DMS153 (cell line): Measurements from ENCODE around the gene MYCN.
"Not testable (repeated sequence)": the region's sequence is repeated elsewhere in the genome, so short reads cannot be mapped to it uniquely, and the experiment has no call there.

Experiments
- DNase-seq: peaks from one replicate; lab custom pipeline; 2025; lab: John Stamatoyannopoulos, UW

Gene MYCN

DNA sequence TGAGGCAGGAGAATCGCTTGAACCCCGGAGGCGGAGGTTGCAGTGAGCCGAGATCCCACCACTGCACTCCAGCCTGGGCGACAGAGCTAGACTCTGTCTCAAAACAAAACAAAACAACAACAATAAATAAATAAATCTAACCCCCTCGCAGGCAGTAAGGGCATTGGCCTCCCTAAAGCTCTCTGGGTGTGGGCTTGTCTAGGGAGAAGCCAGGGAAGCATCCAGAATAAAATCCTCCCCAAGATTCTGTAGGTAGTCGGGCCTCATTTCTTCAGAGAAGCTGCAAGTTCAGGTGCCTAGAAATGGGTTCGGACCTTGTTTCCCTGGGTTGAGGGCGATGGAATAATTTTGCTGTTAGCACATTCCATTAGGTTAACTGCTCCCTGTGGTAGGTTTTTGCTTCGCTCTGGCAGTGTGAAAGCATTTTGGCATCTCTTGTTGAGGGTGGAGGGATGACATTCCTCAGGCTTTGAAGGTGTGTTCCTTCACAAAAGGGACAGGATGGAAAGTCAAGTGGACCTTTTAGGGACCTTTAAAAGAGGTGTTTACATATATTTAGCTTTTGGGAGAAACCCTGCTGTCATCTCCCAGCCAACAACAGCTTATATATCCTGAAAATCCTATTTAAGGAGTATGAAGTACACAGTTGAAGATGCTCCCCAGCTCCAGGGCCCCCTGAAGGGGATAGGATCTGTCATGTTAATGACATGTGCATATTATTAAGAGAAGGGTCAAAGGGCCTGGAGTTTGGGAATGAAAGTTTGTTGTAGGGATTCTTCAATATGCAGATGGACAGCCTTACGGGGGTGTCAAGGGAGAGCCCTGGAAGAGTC is 17.7 kb downstream of the MYCN start:
- no peak for DNase-seq

DNA sequence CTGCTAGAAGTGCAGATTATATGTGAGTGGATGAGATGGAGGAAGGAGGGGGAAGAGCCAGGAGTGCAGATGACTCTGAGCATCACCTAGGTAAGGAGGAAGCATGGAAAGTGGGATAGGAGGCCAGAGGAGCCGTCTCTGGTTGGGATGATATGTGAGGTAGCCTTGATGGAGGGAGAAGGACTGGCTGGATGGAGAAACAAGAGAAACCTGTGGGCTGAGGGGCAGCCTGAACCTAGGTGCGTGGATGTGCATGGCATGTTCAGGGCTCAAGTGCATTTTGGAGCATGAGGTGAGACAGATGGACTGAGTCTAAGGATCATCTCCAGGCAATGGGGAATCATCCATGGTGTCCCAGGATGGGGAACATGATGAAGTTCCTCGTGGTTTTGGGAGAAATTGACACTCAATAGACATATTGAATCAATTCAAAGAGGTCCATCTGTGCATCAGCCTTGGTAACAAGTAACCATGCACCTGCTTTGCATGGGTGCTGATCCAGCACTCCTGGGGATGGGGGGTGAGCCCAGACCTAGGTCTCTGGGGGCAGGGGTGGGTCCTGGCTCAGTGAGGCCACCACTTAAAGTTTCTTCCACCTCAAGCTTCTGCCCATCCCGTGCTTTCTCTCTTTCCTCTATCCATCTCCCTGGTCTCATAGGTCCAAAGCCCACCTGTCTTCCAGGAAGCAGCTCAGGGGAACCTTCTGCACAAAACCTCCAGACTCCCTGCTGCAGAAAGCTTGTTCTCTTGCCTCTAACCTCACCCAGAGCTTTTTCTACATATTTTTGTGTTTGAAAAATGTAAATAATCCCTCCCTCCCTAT is 19.2 kb downstream of the MYCN start:
- no peak for DNase-seq

- not testable (repeated sequence) for DNase-seq
Observed at GRCh38 chr2:15960154-15960520, 19.8 kb downstream of the MYCN start.

DNA sequence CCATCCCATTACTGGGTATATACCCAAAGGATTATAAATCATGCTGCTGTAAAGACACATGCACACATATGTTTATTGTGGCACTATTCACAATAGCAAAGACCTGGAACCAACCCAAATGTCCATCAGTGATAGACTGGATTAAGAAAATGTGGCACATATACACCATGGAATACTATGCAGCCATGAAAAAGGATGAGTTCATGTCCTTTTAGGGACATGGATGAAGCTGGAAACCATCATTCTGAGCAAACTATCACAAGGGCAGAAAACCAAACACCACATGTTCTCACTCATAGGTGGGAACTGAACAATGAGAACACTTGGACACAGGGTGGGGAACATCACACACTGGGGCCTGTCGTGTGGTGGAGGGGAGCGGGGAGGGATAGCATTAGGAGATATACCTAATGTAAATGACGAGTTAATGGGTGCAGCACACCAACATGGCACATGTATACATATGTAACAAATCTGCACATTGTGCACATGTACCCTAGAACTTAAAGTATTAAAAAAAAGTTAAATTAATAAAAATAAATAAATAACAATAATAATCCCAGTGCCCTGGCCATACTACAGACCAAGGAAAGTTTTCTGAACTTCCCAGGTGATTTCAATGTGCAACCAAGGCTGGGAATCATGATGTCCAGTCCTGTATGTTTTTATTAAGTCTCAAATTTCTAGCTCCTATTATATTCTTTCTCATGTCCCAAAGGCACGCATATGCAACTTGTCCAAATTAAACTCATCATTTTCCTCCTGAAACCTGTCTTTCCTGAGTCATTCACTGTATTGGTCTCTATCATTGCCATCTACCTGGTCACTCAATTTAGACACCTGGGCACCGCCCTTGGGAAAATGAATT is 23.0 kb downstream of the MYCN start:
- not testable (repeated sequence) for DNase-seq

DNA sequence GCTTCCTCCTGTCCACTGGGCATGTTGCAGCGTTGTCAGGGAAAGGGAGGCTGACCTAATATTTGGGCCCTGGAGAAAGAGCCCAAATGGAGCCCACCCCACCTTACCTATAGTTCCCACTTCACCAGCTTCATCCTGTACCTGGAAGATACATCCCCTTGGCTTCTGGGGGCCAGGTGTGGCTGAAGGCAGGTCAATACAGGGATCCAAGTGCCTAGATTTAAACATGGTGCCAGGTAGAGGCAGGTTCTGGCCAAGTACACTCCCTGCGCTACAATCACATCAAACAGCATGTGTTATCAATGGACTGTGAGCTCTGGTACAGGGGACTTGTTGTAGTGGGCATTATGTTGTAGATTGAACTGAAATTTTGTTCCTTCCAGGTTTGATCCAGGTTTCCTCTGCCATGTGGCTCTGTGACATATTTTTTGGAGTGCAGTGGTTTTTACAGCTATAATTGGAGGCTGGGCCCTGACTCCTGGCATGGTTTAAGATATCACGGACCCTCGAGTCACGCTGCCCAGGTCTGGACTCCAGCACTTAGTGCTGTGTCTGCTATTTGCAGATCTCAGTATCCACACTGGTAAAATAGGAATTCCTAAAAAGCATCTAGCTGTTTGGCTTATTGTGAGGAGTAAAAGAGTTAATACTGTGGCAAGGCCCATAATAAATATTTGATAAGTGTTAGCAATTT is 23.8 kb downstream of the MYCN start:
- no peak for DNase-seq

DNA sequence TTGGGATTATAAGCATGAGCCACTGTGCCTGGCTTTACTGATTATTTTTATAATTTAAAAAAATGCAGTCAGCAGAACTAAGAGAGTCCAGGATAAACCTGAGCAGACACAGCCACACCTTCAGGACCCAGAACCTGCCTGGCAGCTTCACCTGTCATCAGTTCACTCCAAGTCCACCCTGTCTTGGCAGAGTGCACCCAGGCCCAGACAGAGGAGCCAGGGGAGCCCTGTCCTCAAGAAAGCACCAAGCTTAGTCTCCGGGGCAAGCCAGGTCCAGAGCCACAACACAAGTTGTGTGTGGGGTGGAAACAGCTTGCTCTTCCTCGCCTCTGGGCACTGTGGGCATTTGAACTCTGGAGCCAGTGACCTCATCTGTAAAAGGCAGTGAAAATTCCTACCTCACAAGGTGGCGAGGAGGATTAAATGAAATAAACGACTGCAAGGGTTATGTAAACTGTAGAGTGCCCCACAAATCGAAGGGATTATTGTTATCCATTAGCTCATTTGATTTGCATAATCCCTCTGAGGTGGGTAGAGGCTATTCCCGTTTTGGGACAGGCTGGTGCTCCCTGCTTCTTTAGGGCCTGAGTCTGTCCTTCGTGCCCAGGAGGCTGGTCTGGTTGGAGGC is 24.7 kb downstream of the MYCN start:
- DNase-seq, result no peak

DNA sequence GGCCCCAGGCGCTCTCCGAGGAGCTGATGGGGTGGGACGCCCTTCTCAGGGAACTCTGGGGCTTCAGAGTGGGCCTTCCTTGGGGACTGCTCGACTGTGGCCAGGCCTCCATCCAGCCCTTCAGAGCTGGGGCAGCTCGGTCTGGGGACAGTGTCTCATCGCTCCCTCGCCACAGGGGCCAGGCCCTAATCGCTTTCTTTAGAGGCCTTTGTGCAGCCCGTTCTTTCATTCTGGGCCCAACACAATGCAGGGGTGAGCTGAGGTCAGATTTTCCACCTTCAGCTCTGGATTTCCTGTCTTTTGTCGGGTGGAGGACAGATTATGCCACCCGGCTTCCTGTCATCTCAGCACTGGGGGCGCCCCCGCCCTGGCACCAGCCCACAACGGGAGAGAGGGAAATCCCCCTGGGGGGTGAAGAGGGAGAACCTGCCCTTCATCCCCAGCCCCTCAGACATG is 25.2 kb downstream of the MYCN start:
- no peak for DNase-seq

DNA sequence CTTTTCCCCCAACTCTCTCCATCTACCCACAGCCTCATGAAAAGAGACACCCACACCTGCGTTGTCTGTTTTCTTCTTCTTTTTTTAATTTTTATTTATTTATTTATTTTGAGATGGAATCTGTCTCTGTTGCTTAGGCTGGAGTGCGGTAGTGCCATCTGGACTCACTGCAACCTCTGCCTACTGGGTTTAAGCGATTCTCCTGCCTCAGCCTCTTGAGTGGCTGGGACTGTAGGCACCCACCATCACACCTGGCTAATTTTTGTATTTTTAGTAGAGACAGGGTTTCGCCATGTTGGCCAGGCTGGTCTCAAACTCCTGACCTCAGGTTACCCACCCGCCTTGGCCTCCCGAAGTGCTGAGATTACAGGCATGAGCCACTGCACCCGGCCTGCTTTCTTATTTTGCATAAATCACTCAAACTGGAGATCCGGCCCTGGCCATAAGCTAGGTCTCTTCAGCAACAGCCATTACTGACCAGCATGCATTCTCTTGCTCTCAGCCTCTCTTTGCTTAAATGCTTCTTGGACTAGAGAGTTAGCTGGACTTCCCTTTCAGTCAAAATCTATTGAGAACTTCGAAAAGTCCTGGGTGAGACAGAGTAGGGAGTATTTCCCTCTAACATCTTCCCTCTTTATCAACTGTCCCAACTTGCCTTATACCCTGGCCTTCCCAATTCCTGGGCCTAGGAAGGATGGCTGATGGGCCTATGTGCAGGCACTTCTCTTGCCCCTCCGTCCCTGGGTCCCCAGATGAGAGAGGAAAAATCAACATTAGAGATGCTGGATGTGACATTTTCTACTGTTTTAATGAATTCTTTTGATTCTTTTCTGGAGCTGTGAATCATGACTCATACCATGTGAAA is 27.3 kb downstream of the MYCN start:
- no peak for DNase-seq

GRCh38 chr2:15968280-15969178 is 28.2 kb downstream of the MYCN start:
- DNase-seq, result no peak

DNA sequence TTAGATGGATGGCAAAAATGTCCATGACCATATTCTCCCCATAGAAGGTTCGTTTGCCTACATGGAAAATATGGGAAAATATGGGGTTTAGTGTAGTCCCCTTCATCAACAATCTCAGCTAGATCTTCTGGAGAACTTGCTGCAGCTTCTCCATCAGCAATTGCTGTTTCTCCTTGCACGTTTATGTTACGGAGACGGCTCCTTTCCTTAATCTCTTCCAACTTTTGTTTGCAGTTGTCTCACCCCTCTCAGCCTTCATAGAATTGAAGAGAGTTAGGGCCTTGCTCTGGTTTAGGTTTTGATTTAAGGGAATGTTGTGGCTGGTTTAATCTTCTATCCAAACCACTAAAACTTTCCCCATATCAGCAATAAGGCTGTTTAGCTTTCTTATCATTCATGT is 28.9 kb downstream of the MYCN start:
- no peak for DNase-seq

- DNase-seq, result no peak
Observed at GRCh38 chr2:15970701-15971100, 30.4 kb downstream of the MYCN start.

DNA sequence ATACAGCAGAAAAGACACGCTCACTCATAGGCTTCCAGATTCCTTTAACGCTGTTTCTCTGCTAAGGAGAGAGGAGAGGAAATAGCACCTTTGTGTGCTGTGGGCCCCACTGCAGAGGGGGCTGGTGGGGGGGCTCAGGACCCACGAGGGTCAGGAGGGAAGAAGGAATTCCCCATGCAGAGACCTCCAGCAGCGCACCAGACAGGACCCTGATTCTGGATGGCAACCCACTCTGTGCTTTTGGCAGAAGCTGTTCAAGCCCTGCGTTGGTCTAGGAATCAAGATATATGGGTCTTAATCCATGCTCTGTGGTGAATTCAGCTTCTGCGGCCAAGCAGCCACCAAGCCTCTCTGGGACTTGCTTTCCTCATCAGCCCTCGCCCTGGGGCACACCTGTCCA is 31.0 kb downstream of the MYCN start:
- DNase-seq, result no peak

- DNase-seq, result no peak
Observed at GRCh38 chr2:15971831-15972522, 31.6 kb downstream of the MYCN start.

- DNase-seq, result no peak
Observed at GRCh38 chr2:15973481-15974401, 33.4 kb downstream of the MYCN start.

- DNase-seq, result no peak
Observed at GRCh38 chr2:15974565-15975260, 34.4 kb downstream of the MYCN start.

GRCh38 chr2:15975261-15975600 is 34.9 kb downstream of the MYCN start:
- no peak for DNase-seq

GRCh38 chr2:15975676-15976075 is 35.3 kb downstream of the MYCN start:
- no peak for DNase-seq
